Measurements from ENCODE around the gene RPL36.

- no peak for TF ChIP-seq CTCF (IDR thresholded peaks at IDR 0.05 in 4 of 5, conservative IDR thresholded peaks at IDR 0.05 in 1 of 5)
- TF ChIP-seq POLR2A (IDR thresholded peaks at IDR 0.05), result no peak
These were observed 5.6 kb downstream of the RPL36 start for GRCh38 chr19:5695649-5696195.

All from gastrocnemius medialis (tissue), 4 donors.